WTC11 (cell line): ENCODE data around the gene TEDC2. TPM values are rescaled to one million over a fixed set of nuclear protein-coding genes. Genes with fewer than 3 reads are reported as not detected.
"Not testable (repeated sequence)": the region's sequence is repeated elsewhere in the genome, so short reads cannot be mapped to it uniquely, and the experiment has no call there.

Experiments
- ATAC-seq: fragments of 200-7000 bp; cut with Tn5 transposase; 2 replicates; pipeline ENCODE4 v1.10.0; 2021; ENCODE audit warnings: mild to moderate bottlenecking, moderate library complexity
- CTCF ChIA-PET: fragments of 300-600 bp; sonication (Branson Sonifier 250); formaldehyde crosslinking; loops from one replicate; lab custom pipeline; 2021; ENCODE audit warnings: antibody characterized with exemption; lab: Charles Lee
- POLR2A ChIA-PET: fragments of 350-600 bp; sonication (Branson Sonifier 250); formaldehyde crosslinking; loops from one replicate; lab custom pipeline; 2021; ENCODE audit warnings: antibody characterized with exemption; lab: Charles Lee
- DNase-seq: peaks from one replicate; pipeline ENCODE4 v3.0.0; 2021; ENCODE audit warnings: low spot score
- H3K27ac Mint-ChIP-seq: 2 replicates; pipeline ENCODE4 v1.8.0; 2021; ENCODE audit warnings: mixed read lengths
- H3K27me3 Mint-ChIP-seq: 2 replicates; pipeline ENCODE4 v1.8.0; 2021; ENCODE audit warnings: low read depth, mild to moderate bottlenecking, moderate library complexity, mixed read lengths
- H3K36me3 Mint-ChIP-seq: 2 replicates; pipeline ENCODE4 v1.8.0; 2021; ENCODE audit warnings: mixed read lengths
- H3K4me1 Mint-ChIP-seq: 2 replicates; pipeline ENCODE4 v1.8.0; 2022; ENCODE audit warnings: mixed read lengths
- H3K4me3 Mint-ChIP-seq: 2 replicates; pipeline ENCODE4 v1.8.0; 2021; ENCODE audit warnings: mild to moderate bottlenecking, moderate library complexity, mixed read lengths
- H3K9me3 Mint-ChIP-seq: 2 replicates; pipeline ENCODE4 v1.8.0; 2021; ENCODE audit warnings: mixed read lengths
- CREB1 ChIP-seq: sonication (generic); formaldehyde crosslinking; IDR thresholded peaks from 2 replicates; pipeline ENCODE4 v1.8.0; 2023; ENCODE audit warnings: mild to moderate bottlenecking, missing genetic modification reagents
- FOXJ3 ChIP-seq: sonication (generic); formaldehyde crosslinking; IDR thresholded peaks from 2 replicates; pipeline ENCODE4 v1.9.0; 2021; ENCODE audit warnings: missing genetic modification reagents, mild to moderate bottlenecking, borderline replicate concordance
- GTF2I ChIP-seq: fragments of 250-450 bp; sonication (Bioruptor Pico); conservative IDR thresholded peaks from 2 replicates; pipeline ENCODE4 v1.4.0; 2021; ENCODE audit warnings: mild to moderate bottlenecking
- IRF2 ChIP-seq: sonication (generic); formaldehyde crosslinking; IDR thresholded peaks from 2 replicates; pipeline ENCODE4 v1.8.0; 2022; ENCODE audit warnings: low read depth, missing genetic modification reagents, borderline replicate concordance
- KAT7 ChIP-seq: sonication (generic); formaldehyde crosslinking; IDR thresholded peaks from 2 replicates; pipeline ENCODE4 v1.8.1; 2023; ENCODE audit warnings: missing genetic modification reagents, mild to moderate bottlenecking, borderline replicate concordance
- NFATC4 ChIP-seq: fragments of 250-450 bp; sonication (Bioruptor Pico); IDR thresholded peaks from 2 replicates; pipeline ENCODE4 v1.9.0; 2021; ENCODE audit warnings: mild to moderate bottlenecking
- NFYB ChIP-seq: sonication (generic); formaldehyde crosslinking; conservative IDR thresholded peaks from 2 replicates; pipeline ENCODE4 v1.8.0; 2022; ENCODE audit warnings: low read depth, missing genetic modification reagents
- NR1H2 ChIP-seq: sonication (generic); formaldehyde crosslinking; IDR thresholded peaks from 2 replicates; pipeline ENCODE4 v1.9.0; 2021; ENCODE audit warnings: mild to moderate bottlenecking, moderate library complexity, missing genetic modification reagents
- SMAD4 ChIP-seq: sonication (generic); formaldehyde crosslinking; IDR thresholded peaks from 2 replicates; pipeline ENCODE4 v1.8.0; 2022; ENCODE audit warnings: mild to moderate bottlenecking, missing genetic modification reagents
- TEAD4 ChIP-seq: sonication (generic); formaldehyde crosslinking; IDR thresholded peaks from 2 replicates; pipeline ENCODE4 v1.8.0; 2022; ENCODE audit warnings: mild to moderate bottlenecking, missing genetic modification reagents
- ZNF121 ChIP-seq: sonication (generic); formaldehyde crosslinking; IDR thresholded peaks from 2 replicates; pipeline ENCODE4 v1.8.0; 2023; ENCODE audit warnings: missing genetic modification reagents
- ZNF232 ChIP-seq: sonication (generic); formaldehyde crosslinking; IDR thresholded peaks from 2 replicates; pipeline ENCODE4 v1.8.0; 2022; ENCODE audit warnings: mild to moderate bottlenecking, missing genetic modification reagents
- ZNF396 ChIP-seq: fragments of 250-450 bp; sonication (Bioruptor Pico); IDR thresholded peaks from 2 replicates; pipeline ENCODE4 v1.8.0; 2021; ENCODE audit warnings: mild to moderate bottlenecking, moderate library complexity, borderline replicate concordance
- ZNF423 ChIP-seq: fragments of 250-450 bp; sonication (Bioruptor Pico); IDR thresholded peaks from 2 replicates; pipeline ENCODE4 v2.1.2; 2022; ENCODE audit warnings: mild to moderate bottlenecking, moderate library complexity
- ZNF671 ChIP-seq: fragments of 250-450 bp; sonication (Bioruptor Pico); IDR thresholded peaks from 2 replicates; pipeline ENCODE4 v1.8.0; 2021; ENCODE audit warnings: mild to moderate bottlenecking
- total RNA-seq: library from RNA; stranded (reverse); gene quantifications from 3 replicates; pipeline ENCODE4 v1.2.3, GENCODE V29; 2021
- TF ChIP-seq, protein P1 (sequence below): fragments of 200-600 bp; IDR thresholded peaks from 2 replicates; pipeline ENCODE4 v1.8.0; 2022; ENCODE audit warnings: antibody characterized with exemption
- TF ChIP-seq, protein P2 (sequence below): sonication (generic); formaldehyde crosslinking; IDR thresholded peaks from 2 replicates; pipeline ENCODE4 v1.8.0; 2022; ENCODE audit warnings: mild to moderate bottlenecking, missing genetic modification reagents
- TF ChIP-seq, protein P3 (sequence below): fragments of 250-450 bp; sonication (Bioruptor Pico); IDR thresholded peaks from 2 replicates; pipeline ENCODE4 v1.9.0; 2021; ENCODE audit warnings: mild to moderate bottlenecking
- TF ChIP-seq, protein P4 (sequence below): sonication (generic); formaldehyde crosslinking; IDR thresholded peaks from 2 replicates; pipeline ENCODE4 v1.8.0; 2022; ENCODE audit warnings: mild to moderate bottlenecking, missing genetic modification reagents
- TF ChIP-seq, protein P5 (sequence below): sonication (generic); formaldehyde crosslinking; IDR thresholded peaks from 2 replicates; pipeline ENCODE4 v1.8.1; 2023; ENCODE audit warnings: mild to moderate bottlenecking, missing genetic modification reagents, moderate library complexity
- TF ChIP-seq, protein P6 (sequence below): fragments of 250-450 bp; sonication (Bioruptor Pico); IDR thresholded peaks from 2 replicates; pipeline ENCODE4 v1.9.0; 2021; ENCODE audit warnings: moderate library complexity, mild to moderate bottlenecking, inconsistent platforms, borderline replicate concordance
- TF ChIP-seq, protein P7 (sequence below): sonication (generic); formaldehyde crosslinking; IDR thresholded peaks from 2 replicates; pipeline ENCODE4 v1.8.1; 2022; ENCODE audit warnings: missing genetic modification reagents, borderline replicate concordance
- TF ChIP-seq, protein P8 (sequence below): sonication (generic); formaldehyde crosslinking; IDR thresholded peaks from 2 replicates; pipeline ENCODE4 v1.8.1; 2023; ENCODE audit warnings: mild to moderate bottlenecking, missing genetic modification reagents, moderate library complexity

TEDC2 gene
- total RNA-seq, 1 experiment from 2014 or later, result 61.6 TPM

DNA sequence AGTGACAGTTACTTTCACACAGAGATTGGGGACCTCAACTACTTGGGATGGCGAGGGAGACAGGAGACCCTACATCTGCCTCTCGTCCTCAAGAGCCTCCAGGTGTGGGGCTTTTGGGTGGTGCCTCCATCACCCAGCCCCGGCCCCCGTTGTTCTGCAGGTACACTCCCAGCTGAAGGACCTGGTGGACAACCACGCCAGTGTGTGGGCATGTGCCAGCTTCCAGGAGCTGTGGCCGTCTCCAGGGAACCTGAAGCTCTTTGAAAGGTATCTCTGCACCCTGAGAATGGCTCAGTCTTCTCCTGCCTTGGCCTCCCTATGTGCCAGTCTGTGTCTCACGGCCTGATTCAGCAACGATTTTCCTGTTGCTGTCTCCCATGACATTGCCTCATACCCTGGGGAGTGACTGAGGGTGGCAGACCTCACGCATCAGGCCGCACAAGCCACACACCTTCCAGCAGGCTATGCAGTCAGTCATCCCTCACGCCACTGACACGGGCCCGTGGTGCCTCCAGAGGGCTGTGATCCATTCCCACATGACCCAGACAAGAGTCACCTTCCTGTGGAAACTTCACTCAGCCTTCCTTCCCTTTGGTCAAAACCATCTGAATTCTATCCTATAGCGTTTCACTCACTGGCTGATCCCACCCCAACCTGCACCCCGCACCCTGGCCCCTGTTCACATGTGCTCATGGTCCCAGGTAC, 27.0 kb upstream of the TEDC2 start:
- TF ChIP-seq SMAD4 (CRISPR knock-in tag) (no peak), NR1H2 (no peak), KAT7 (no peak), FOXJ3 (CRISPR knock-in tag) (no peak), IRF2 (CRISPR knock-in tag) (no peak), ZNF121 (CRISPR knock-in tag) (no peak), ZNF232 (no peak), ZNF396 (CRISPR knock-in tag) (no peak), NFATC4 (CRISPR knock-in tag) (no peak), NFYB (no peak)
- TF ChIP-seq, protein P1, sequence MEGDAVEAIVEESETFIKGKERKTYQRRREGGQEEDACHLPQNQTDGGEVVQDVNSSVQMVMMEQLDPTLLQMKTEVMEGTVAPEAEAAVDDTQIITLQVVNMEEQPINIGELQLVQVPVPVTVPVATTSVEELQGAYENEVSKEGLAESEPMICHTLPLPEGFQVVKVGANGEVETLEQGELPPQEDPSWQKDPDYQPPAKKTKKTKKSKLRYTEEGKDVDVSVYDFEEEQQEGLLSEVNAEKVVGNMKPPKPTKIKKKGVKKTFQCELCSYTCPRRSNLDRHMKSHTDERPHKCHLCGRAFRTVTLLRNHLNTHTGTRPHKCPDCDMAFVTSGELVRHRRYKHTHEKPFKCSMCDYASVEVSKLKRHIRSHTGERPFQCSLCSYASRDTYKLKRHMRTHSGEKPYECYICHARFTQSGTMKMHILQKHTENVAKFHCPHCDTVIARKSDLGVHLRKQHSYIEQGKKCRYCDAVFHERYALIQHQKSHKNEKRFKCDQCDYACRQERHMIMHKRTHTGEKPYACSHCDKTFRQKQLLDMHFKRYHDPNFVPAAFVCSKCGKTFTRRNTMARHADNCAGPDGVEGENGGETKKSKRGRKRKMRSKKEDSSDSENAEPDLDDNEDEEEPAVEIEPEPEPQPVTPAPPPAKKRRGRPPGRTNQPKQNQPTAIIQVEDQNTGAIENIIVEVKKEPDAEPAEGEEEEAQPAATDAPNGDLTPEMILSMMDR, result no peak
- TF ChIP-seq, protein P2, sequence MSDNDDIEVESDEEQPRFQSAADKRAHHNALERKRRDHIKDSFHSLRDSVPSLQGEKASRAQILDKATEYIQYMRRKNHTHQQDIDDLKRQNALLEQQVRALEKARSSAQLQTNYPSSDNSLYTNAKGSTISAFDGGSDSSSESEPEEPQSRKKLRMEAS, result no peak
- TF ChIP-seq, protein P3, sequence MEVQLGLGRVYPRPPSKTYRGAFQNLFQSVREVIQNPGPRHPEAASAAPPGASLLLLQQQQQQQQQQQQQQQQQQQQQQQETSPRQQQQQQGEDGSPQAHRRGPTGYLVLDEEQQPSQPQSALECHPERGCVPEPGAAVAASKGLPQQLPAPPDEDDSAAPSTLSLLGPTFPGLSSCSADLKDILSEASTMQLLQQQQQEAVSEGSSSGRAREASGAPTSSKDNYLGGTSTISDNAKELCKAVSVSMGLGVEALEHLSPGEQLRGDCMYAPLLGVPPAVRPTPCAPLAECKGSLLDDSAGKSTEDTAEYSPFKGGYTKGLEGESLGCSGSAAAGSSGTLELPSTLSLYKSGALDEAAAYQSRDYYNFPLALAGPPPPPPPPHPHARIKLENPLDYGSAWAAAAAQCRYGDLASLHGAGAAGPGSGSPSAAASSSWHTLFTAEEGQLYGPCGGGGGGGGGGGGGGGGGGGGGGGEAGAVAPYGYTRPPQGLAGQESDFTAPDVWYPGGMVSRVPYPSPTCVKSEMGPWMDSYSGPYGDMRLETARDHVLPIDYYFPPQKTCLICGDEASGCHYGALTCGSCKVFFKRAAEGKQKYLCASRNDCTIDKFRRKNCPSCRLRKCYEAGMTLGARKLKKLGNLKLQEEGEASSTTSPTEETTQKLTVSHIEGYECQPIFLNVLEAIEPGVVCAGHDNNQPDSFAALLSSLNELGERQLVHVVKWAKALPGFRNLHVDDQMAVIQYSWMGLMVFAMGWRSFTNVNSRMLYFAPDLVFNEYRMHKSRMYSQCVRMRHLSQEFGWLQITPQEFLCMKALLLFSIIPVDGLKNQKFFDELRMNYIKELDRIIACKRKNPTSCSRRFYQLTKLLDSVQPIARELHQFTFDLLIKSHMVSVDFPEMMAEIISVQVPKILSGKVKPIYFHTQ (CRISPR knock-in tag), result no peak
- TF ChIP-seq, protein P4, sequence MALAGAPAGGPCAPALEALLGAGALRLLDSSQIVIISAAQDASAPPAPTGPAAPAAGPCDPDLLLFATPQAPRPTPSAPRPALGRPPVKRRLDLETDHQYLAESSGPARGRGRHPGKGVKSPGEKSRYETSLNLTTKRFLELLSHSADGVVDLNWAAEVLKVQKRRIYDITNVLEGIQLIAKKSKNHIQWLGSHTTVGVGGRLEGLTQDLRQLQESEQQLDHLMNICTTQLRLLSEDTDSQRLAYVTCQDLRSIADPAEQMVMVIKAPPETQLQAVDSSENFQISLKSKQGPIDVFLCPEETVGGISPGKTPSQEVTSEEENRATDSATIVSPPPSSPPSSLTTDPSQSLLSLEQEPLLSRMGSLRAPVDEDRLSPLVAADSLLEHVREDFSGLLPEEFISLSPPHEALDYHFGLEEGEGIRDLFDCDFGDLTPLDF (CRISPR knock-in tag), result no peak
- CTCF ChIA-PET, result interaction anchor here (2.1 kb wide), 1 partner anchor 68 kb away, joined by 4 read pairs; no protein-coding TSS in a partner anchor
- H3K27me3 Mint-ChIP-seq, result peaks cover 3% of the 10 kb centered on the region; the same call in 1 of the 2 replicates

DNA sequence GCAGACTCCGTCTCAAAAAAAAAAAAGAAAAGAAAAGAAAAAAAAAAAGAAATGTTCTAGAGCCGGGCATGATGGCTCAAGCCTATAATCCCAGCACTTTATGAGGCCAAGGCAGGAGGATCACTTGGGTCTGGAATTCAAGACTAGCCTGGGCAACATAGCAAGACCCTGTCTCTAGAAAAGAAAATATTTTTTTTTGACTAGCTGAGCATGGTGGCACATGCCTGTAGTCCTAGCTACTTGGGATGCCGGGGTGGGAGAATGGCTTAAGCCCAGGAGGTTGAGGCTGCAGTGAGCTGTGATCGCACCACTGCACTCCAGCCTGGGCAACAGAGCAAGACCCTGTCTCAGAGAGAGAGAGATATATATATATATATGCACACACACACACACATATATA, 24.7 kb upstream of the TEDC2 start:
- TF ChIP-seq ZNF121 (CRISPR knock-in tag), result peak; percentile 51; the same call in 1 of the 2 replicates
- peaks cover 71% of the 10 kb centered on the region for H3K36me3 Mint-ChIP-seq
- H3K27ac Mint-ChIP-seq, DNase-seq, H3K4me1 Mint-ChIP-seq, H3K27me3 Mint-ChIP-seq, H3K4me3 Mint-ChIP-seq, CTCF ChIA-PET, POLR2A ChIA-PET, H3K9me3 Mint-ChIP-seq, ATAC-seq: not testable (repeated sequence)

More for the DNA sequence above, 27.0 kb upstream of the TEDC2 start:
- peaks cover 56% of the 10 kb centered on the region for H3K36me3 Mint-ChIP-seq
- ATAC-seq, result no peak
- no peak for DNase-seq
- no peak overlapping the region for H3K4me3 Mint-ChIP-seq
- POLR2A ChIA-PET, result no interaction called here
- peaks cover 17% of the 10 kb centered on the region for H3K4me1 Mint-ChIP-seq
- H3K27ac Mint-ChIP-seq, result no peak overlapping the region; the same call in 1 of the 2 replicates
- H3K9me3 Mint-ChIP-seq, result no peaks in the 10 kb centered on the region

DNA sequence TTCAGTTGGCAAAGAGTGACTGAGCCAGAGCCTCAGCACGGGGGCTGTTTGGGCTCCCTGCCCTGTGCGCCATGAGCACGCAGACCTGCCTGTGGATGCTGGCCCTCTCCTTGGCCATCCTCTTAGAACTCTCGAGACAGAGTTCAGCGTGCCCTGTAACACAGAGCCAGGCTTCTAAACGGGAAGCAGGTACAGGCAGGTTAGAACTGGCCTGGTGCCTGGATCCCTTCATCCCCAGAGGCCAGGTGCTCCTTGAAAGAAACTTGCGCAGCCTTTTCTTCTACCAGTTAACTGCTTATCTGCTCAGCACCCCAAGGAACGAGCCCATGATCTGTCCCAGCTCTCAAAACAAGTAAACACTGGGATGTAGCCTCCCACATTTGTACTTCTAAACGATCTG, 23.8 kb upstream of the TEDC2 start:
- Mint-ChIP-seq H3K36me3 (peaks cover 71% of the 10 kb centered on the region), H3K27ac (no peak overlapping the region; the same call in 1 of the 2 replicates), H3K9me3 (no peaks in the 10 kb centered on the region), H3K4me1 (no peaks in the 10 kb centered on the region; the same call in 1 of the 2 replicates), H3K27me3 (no peaks in the 10 kb centered on the region), H3K4me3 (no peak overlapping the region)
- no peak for DNase-seq
- no peak for ATAC-seq
- CTCF ChIA-PET, result no interaction called here
- POLR2A ChIA-PET, result no interaction called here
- TF ChIP-seq, protein P5, sequence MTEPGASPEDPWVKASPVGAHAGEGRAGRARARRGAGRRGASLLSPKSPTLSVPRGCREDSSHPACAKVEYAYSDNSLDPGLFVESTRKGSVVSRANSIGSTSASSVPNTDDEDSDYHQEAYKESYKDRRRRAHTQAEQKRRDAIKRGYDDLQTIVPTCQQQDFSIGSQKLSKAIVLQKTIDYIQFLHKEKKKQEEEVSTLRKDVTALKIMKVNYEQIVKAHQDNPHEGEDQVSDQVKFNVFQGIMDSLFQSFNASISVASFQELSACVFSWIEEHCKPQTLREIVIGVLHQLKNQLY (CRISPR knock-in tag), result no peak
- TF ChIP-seq ZNF671 (CRISPR knock-in tag), result no peak
- TF ChIP-seq ZNF423 (CRISPR knock-in tag), result no peak
- no peak for TF ChIP-seq ZNF121 (CRISPR knock-in tag)
- TF ChIP-seq, protein P6, sequence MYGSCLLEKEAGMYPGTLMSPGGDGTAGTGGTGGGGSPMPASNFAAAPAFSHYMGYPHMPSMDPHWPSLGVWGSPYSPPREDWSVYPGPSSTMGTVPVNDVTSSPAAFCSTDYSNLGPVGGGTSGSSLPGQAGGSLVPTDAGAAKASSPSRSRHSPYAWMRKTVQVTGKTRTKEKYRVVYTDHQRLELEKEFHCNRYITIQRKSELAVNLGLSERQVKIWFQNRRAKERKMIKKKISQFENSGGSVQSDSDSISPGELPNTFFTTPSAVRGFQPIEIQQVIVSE (CRISPR knock-in tag), result no peak
- no peak for TF ChIP-seq CREB1 (CRISPR knock-in tag)
- TF ChIP-seq, protein P7, sequence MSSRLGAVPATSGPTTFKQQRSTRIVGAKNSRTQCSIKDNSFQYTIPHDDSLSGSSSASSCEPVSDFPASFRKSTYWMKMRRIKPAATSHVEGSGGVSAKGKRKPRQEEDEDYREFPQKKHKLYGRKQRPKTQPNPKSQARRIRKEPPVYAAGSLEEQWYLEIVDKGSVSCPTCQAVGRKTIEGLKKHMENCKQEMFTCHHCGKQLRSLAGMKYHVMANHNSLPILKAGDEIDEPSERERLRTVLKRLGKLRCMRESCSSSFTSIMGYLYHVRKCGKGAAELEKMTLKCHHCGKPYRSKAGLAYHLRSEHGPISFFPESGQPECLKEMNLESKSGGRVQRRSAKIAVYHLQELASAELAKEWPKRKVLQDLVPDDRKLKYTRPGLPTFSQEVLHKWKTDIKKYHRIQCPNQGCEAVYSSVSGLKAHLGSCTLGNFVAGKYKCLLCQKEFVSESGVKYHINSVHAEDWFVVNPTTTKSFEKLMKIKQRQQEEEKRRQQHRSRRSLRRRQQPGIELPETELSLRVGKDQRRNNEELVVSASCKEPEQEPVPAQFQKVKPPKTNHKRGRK (CRISPR knock-in tag), result no peak
- TF ChIP-seq, protein P8, sequence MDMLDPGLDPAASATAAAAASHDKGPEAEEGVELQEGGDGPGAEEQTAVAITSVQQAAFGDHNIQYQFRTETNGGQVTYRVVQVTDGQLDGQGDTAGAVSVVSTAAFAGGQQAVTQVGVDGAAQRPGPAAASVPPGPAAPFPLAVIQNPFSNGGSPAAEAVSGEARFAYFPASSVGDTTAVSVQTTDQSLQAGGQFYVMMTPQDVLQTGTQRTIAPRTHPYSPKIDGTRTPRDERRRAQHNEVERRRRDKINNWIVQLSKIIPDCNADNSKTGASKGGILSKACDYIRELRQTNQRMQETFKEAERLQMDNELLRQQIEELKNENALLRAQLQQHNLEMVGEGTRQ (CRISPR knock-in tag), result no peak
- no peak for TF ChIP-seq TEAD4
- TF ChIP-seq GTF2I, result no peak
